GM21515 (cell line): ENCODE results near the gene DNAH17.

Source experiments
- ATAC-seq: cut with Tn5 transposase; IDR thresholded peaks from one replicate; pipeline ENCODE4 v1.9.1; 2021; ENCODE audit not compliant: unreplicated experiment

DNAH17 gene

GRCh38 chr17:78377858-78378224 lies 199.4 kb downstream of the DNAH17 start:
- no peak for ATAC-seq

GRCh38 chr17:78376161-78376560 lies 201.0 kb downstream of the DNAH17 start:
- no peak for ATAC-seq

GRCh38 chr17:78375401-78376151 lies 201.6 kb downstream of the DNAH17 start:
- no peak for ATAC-seq

- no peak for ATAC-seq
Observed at GRCh38 chr17:78374631-78375274, 202.4 kb downstream of the DNAH17 start.

GRCh38 chr17:78374189-78374588 lies 203.0 kb downstream of the DNAH17 start:
- ATAC-seq: no peak
